DLD1 (cell line): Measurements from ENCODE around the gene GMPR2.
"Not testable (repeated sequence)": the region's sequence is repeated elsewhere in the genome, so short reads cannot be mapped to it uniquely, and the experiment has no call there.

Experiments used
- in situ Hi-C: cut with HindIII; loops from 2 replicates; pipeline ENCODE4 v1.10.0; 2017; ENCODE audit warnings: low sequenced_read_pairs

The GMPR2 gene

GRCh38 chr14:24198814-24199524, 33.8 kb upstream of the GMPR2 start:
- in situ Hi-C loops = no loop called here

GRCh38 chr14:24202538-24202937, 30.2 kb upstream of the GMPR2 start:
- in situ Hi-C loops = not testable (repeated sequence)

GRCh38 chr14:24203249-24203886, 29.4 kb upstream of the GMPR2 start:
- in situ Hi-C loops = not testable (repeated sequence)

- in situ Hi-C loops = no loop called here
Measured at GRCh38 chr14:24204163-24205146, 28.3 kb upstream of the GMPR2 start.

GRCh38 chr14:24206260-24207103, 26.2 kb upstream of the GMPR2 start:
- in situ Hi-C loops = no loop called here

- in situ Hi-C loops = no loop called here
Measured at GRCh38 chr14:24207104-24207551, 25.6 kb upstream of the GMPR2 start.

GRCh38 chr14:24207625-24208024, 25.1 kb upstream of the GMPR2 start:
- in situ Hi-C loops = no loop called here

- in situ Hi-C loops = no loop called here
Measured at GRCh38 chr14:24211311-24211710, 21.4 kb upstream of the GMPR2 start.

- in situ Hi-C loops = no loop called here
Measured at GRCh38 chr14:24212924-24213865, 19.5 kb upstream of the GMPR2 start, which contains the start of gene CHMP4A. Gene CHMP4A, minus strand, starts transcription at chr14:24213488. Its CDS starts 49 bp downstream, at chr14:24213439.

- in situ Hi-C loops = no loop called here
Measured at GRCh38 chr14:24213866-24214662, 18.7 kb upstream of the GMPR2 start.

- in situ Hi-C loops = no loop called here
Measured at GRCh38 chr14:24215495-24216344, 17.0 kb upstream of the GMPR2 start, which contains the start of gene MDP1. Gene MDP1, minus strand, starts transcription at chr14:24216066. Its CDS starts 111 bp downstream, at chr14:24215955.

GRCh38 chr14:24216345-24216699, 16.4 kb upstream of the GMPR2 start:
- in situ Hi-C loops = no loop called here

GRCh38 chr14:24216876-24217275, 15.9 kb upstream of the GMPR2 start:
- in situ Hi-C loops = not testable (repeated sequence)

- in situ Hi-C loops = no loop called here
Measured at GRCh38 chr14:24219080-24219479, 13.6 kb upstream of the GMPR2 start.

- in situ Hi-C loops = no loop called here
Measured at GRCh38 chr14:24219521-24219920, 13.2 kb upstream of the GMPR2 start.

- in situ Hi-C loops = not testable (repeated sequence)
Measured at GRCh38 chr14:24222987-24223386, 9.7 kb upstream of the GMPR2 start.

- in situ Hi-C loops = no loop called here
Measured at GRCh38 chr14:24224618-24225071, 8.1 kb upstream of the GMPR2 start.
